Neuronal stem cell (in vitro differentiated cells): ENCODE measurements around the gene LRP1B.

Experiments
- DNase-seq: peaks from one replicate; pipeline ENCODE4 v3.0.0-alpha.2; 2013; ENCODE audit warnings: low spot score
- H2AFZ ChIP-seq: one replicate; pipeline ENCODE4 v1.6.1; 2013; ENCODE audit warnings: mild to moderate bottlenecking, low read length, inconsistent platforms
- H2AK5ac ChIP-seq: 2 replicates; pipeline ENCODE4 v1.6.1; 2013; ENCODE audit warnings: low read depth, mild to moderate bottlenecking, inconsistent platforms, low read length, moderate library complexity, mixed read lengths
- H2BK120ac ChIP-seq: 2 replicates; pipeline ENCODE4 v1.6.1; 2013; ENCODE audit warnings: low read depth, mild to moderate bottlenecking, inconsistent platforms, low read length, moderate library complexity, mixed read lengths
- H2BK12ac ChIP-seq: one replicate; pipeline ENCODE4 v1.6.1; 2013; ENCODE audit warnings: low read length, inconsistent platforms
- H2BK15ac ChIP-seq: 2 replicates; pipeline ENCODE4 v1.6.1; 2013; ENCODE audit warnings: mild to moderate bottlenecking, low read length, inconsistent platforms, mixed read lengths
- H2BK5ac ChIP-seq: one replicate; pipeline ENCODE4 v1.6.1; 2013; ENCODE audit warnings: inconsistent platforms, mild to moderate bottlenecking, low read length, moderate library complexity
- H3K14ac ChIP-seq: one replicate; pipeline ENCODE4 v1.6.1; 2013; ENCODE audit warnings: low read length, inconsistent platforms
- H3K18ac ChIP-seq: 2 replicates; pipeline ENCODE4 v1.6.1; 2013; ENCODE audit warnings: low read length, inconsistent platforms
- H3K23ac ChIP-seq: 2 replicates; pipeline ENCODE4 v1.6.1; 2013; ENCODE audit warnings: low read depth, mild to moderate bottlenecking, mixed read lengths, low read length, inconsistent platforms; ENCODE audit not compliant: poor library complexity
- H3K27ac ChIP-seq: replicated peaks from 3 replicates; pipeline ENCODE4 v1.5.1; 2013; ENCODE audit warnings: low read length, inconsistent platforms
- H3K27me3 ChIP-seq, 3 experiments: 2 replicates each; pipeline ENCODE4 v1.6.1; 2013; ENCODE audit warnings: low read length in 3 of 3, mild to moderate bottlenecking in 2 of 3, inconsistent platforms in 1 of 3, low read depth in 1 of 3, mixed read lengths in 1 of 3, moderate library complexity in 1 of 3; ENCODE audit not compliant: control insufficient read depth in 3 of 3, insufficient read depth in 3 of 3
- H3K36me3 ChIP-seq, 2 donors: replicated peaks in 1 of 2; 2 replicates each; pipeline ENCODE4 v1.6.1; 2013; ENCODE audit warnings: low read length in 2 of 2; ENCODE audit not compliant: control insufficient read depth in 2 of 2, insufficient read depth in 2 of 2
- H3K4ac ChIP-seq: 2 replicates; pipeline ENCODE4 v1.6.1; 2013; ENCODE audit warnings: inconsistent platforms, mild to moderate bottlenecking, low read length, moderate library complexity
- H3K4me1 ChIP-seq, 2 donors: 1 replicate in 1 of 2; 2 replicates in 1 of 2; pipeline ENCODE4 v1.6.1; 2013; ENCODE audit warnings: low read length in 2 of 2, low read depth in 1 of 2; ENCODE audit not compliant: control insufficient read depth in 2 of 2, insufficient read depth in 1 of 2
- H3K4me2 ChIP-seq: one replicate; pipeline ENCODE4 v1.6.1; 2013; ENCODE audit warnings: mild to moderate bottlenecking, low read length, inconsistent platforms; ENCODE audit not compliant: insufficient read depth, poor library complexity, severe bottlenecking
- H3K4me3 ChIP-seq, 2 donors: 2 replicates each; pipeline ENCODE4 v1.5.1; 2013; ENCODE audit warnings: low read length in 2 of 2, mild to moderate bottlenecking in 2 of 2, inconsistent platforms in 1 of 2, moderate library complexity in 1 of 2
- H3K79me1 ChIP-seq: one replicate; pipeline ENCODE4 v1.6.1; 2013; ENCODE audit warnings: low read depth, mild to moderate bottlenecking, inconsistent platforms, low read length, moderate library complexity
- H3K9ac ChIP-seq: one replicate; pipeline ENCODE4 v1.6.1; 2013; ENCODE audit warnings: mild to moderate bottlenecking, low read depth, low read length, inconsistent platforms; ENCODE audit not compliant: poor library complexity
- H3K9me3 ChIP-seq, 2 donors: replicated peaks in 1 of 2; 2 replicates each; pipeline versions ENCODE3 to v1.6.1; 2013; ENCODE audit warnings: low read length in 2 of 2, mild to moderate bottlenecking in 2 of 2, inconsistent platforms in 1 of 2, low read depth in 1 of 2, mixed read lengths in 1 of 2, moderate library complexity in 1 of 2; ENCODE audit not compliant: control insufficient read depth in 2 of 2, insufficient read depth in 1 of 2
- H4K8ac ChIP-seq: one replicate; pipeline ENCODE4 v1.6.1; 2013; ENCODE audit warnings: low read depth, mild to moderate bottlenecking, inconsistent platforms, low read length, moderate library complexity
- H4K91ac ChIP-seq: one replicate; pipeline ENCODE4 v1.6.1; 2013; ENCODE audit warnings: low read length, low read depth, mild to moderate bottlenecking, inconsistent platforms; ENCODE audit not compliant: poor library complexity
- WGBS, 2 donors: extraction: QIAGEN DNeasy Blood & Tissue Kit; methylation state at CpG; one replicate each; pipeline ENCODE4 v1.1.7; 2013; ENCODE audit warnings: missing lambda C conversion rate in 2 of 2, mixed read lengths in 1 of 2; ENCODE audit not compliant: insufficient read length in 2 of 2, insufficient replicate concordance in 1 of 2; ENCODE audit errors: extremely low coverage in 2 of 2; 5-methylcytosine and 5-hydroxymethylcytosine counted together

The LRP1B gene

GRCh38 chr2:140892911-140893637 lies 1237.7 kb downstream of the LRP1B start:
- H3K18ac ChIP-seq: no peak overlapping the region
- no CpG with 5 or more reads among the region's 3 CpGs for WGBS, 2 donors
- H2AFZ ChIP-seq: no peak overlapping the region
- H4K91ac ChIP-seq: no peak overlapping the region
- H3K9ac ChIP-seq: no peak overlapping the region
- no peak overlapping the region for H3K4me3 ChIP-seq
- H2BK120ac ChIP-seq: no peak overlapping the region
- H3K27ac ChIP-seq: no peak overlapping the region
- H3K79me1 ChIP-seq: no peaks in the 10 kb centered on the region
- H3K4ac ChIP-seq: no peak overlapping the region
- H4K8ac ChIP-seq: no peak overlapping the region
- H3K36me3 ChIP-seq: no peaks in the 10 kb centered on the region
- no peak overlapping the region for H3K14ac ChIP-seq
- no peak overlapping the region for H3K4me2 ChIP-seq
- no peaks in the 10 kb centered on the region for H3K4me1 ChIP-seq
- H2BK5ac ChIP-seq: no peak overlapping the region
- H2AK5ac ChIP-seq: no peak overlapping the region
- peaks cover 2 to 4% of the 10 kb centered on the region in 2 donors for H3K9me3 ChIP-seq
- no peak overlapping the region for H2BK15ac ChIP-seq
- no peak overlapping the region for H2BK12ac ChIP-seq
- H3K27me3 ChIP-seq: no peaks in the 10 kb centered on the region
- H3K23ac ChIP-seq: no peak overlapping the region
- no peak for DNase-seq

- Histone ChIP-seq H3K27me3 (no peaks in the 10 kb centered on the region), H3K4me1 (no peaks in the 10 kb centered on the region), H2BK12ac (no peak overlapping the region), H3K27ac (no peak overlapping the region), H3K79me1 (no peaks in the 10 kb centered on the region), H3K4ac (no peak overlapping the region), H3K9ac (no peak overlapping the region), H2BK120ac (no peak overlapping the region), H2AFZ (no peak overlapping the region), H3K18ac (no peak overlapping the region), H3K4me2 (no peak overlapping the region), H3K36me3 (no peaks in the 10 kb centered on the region), H3K14ac (no peak overlapping the region), H3K4me3 (no peak overlapping the region), H2BK5ac (no peak overlapping the region), H3K9me3 (peaks cover 2 to 4% of the 10 kb centered on the region in 2 donors), H2AK5ac (no peak overlapping the region), H4K91ac (no peak overlapping the region), H3K23ac (no peak overlapping the region), H4K8ac (no peak overlapping the region), H2BK15ac (no peak overlapping the region)
- DNase-seq: no peak
- WGBS, 2 donors: no CpG with 5 or more reads among the region's 5 CpGs
Measured at GRCh38 chr2:140892436-140892835, 1238.4 kb downstream of the LRP1B start.

DNA sequence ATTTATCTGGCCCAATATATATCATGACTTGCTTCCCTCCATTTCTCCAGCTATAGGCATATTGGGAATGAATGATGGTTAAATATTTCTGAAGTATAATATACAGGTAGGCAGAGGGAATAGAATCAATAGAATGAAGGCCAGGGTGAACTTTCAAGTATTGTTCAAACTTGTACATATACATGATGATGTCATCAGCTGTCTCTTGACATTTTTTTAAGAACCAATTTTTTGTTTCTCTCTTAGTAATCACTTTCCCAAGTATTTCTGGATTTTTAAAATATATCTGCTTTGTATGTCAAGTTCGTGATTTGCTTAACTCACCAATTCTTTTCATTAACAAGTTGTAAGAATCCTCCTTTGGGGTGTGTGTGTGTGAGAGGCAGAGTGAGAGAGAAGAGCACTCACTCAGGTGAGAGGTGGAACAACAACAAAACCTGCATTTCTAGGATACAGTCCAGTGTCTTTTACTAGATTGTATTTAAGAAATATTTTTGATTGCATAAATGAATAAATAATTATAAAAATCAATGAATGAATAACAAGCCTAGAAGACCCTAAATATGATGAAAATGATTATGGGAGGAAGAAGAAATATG lies 1239.1 kb downstream of the LRP1B start:
- no peak overlapping the region for H3K9ac ChIP-seq
- H3K14ac ChIP-seq: no peak overlapping the region
- H2BK120ac ChIP-seq: no peak overlapping the region
- H4K8ac ChIP-seq: no peak overlapping the region
- WGBS, 2 donors: no CpG with 5 or more reads among the region's 1 CpG
- no peak overlapping the region for H2AK5ac ChIP-seq
- no peak overlapping the region for H2BK12ac ChIP-seq
- no peaks in the 10 kb centered on the region for H3K36me3 ChIP-seq
- no peak overlapping the region for H3K18ac ChIP-seq
- H3K9me3 ChIP-seq: peaks cover 2 to 4% of the 10 kb centered on the region in 2 donors
- H2BK15ac ChIP-seq: no peak overlapping the region
- no peak overlapping the region for H2BK5ac ChIP-seq
- H3K4me3 ChIP-seq: no peak overlapping the region
- DNase-seq: no peak
- no peaks in the 10 kb centered on the region for H3K27me3 ChIP-seq
- no peaks in the 10 kb centered on the region for H3K4me1 ChIP-seq
- H3K23ac ChIP-seq: no peak overlapping the region
- no peak overlapping the region for H3K4ac ChIP-seq
- H3K79me1 ChIP-seq: no peaks in the 10 kb centered on the region
- no peak overlapping the region for H2AFZ ChIP-seq
- no peak overlapping the region for H3K27ac ChIP-seq
- no peak overlapping the region for H4K91ac ChIP-seq
- H3K4me2 ChIP-seq: no peak overlapping the region

- Histone ChIP-seq H4K8ac (no peak overlapping the region), H2BK15ac (no peak overlapping the region), H2BK5ac (no peak overlapping the region), H3K14ac (no peak overlapping the region), H2BK120ac (no peak overlapping the region), H2BK12ac (no peak overlapping the region), H3K4me2 (no peak overlapping the region), H3K27ac (no peak overlapping the region), H2AK5ac (no peak overlapping the region), H3K9ac (no peak overlapping the region), H3K4me3 (no peak overlapping the region), H3K4ac (no peak overlapping the region), H3K4me1 (no peaks in the 10 kb centered on the region), H3K36me3 (no peaks in the 10 kb centered on the region), H4K91ac (no peak overlapping the region), H3K27me3 (no peaks in the 10 kb centered on the region), H3K18ac (no peak overlapping the region), H3K9me3 (no peaks in the 10 kb centered on the region), H3K79me1 (no peaks in the 10 kb centered on the region), H3K23ac (no peak overlapping the region), H2AFZ (no peak overlapping the region)
- WGBS, 2 donors: no CpG with 5 or more reads among the region's 5 CpGs
- no peak for DNase-seq
Measured at GRCh38 chr2:140882671-140883620, 1247.9 kb downstream of the LRP1B start.
